ENCODE measurements around the gene SFI1.
"Not testable (repeated sequence)": the region's sequence is repeated elsewhere in the genome, so short reads cannot be mapped to it uniquely, and the experiment has no call there.

SFI1 gene

GRCh38 chr22:31493355-31493754, 3.0 kb upstream of the SFI1 start:
- not testable (repeated sequence) for DNase-seq

- DNase-seq: no peak
Observed at GRCh38 chr22:31495343-31495742, 993 bp upstream of the SFI1 start.

- peak in 3 of 4 experiments; percentile 16 to 55 (median 34) for DNase-seq
Observed at GRCh38 chr22:31496735-31497146, 405 bp downstream of the SFI1 start.

- DNase-seq: no peak
Observed at GRCh38 chr22:31497148-31497938, 1.0 kb downstream of the SFI1 start.

GRCh38 chr22:31501738-31502137, 5.4 kb downstream of the SFI1 start:
- DNase-seq: no peak

- DNase-seq: no peak
Observed at GRCh38 chr22:31503211-31503964, 7.1 kb downstream of the SFI1 start.

GRCh38 chr22:31504282-31504681, 7.9 kb downstream of the SFI1 start:
- no peak for DNase-seq

- not testable (repeated sequence) for DNase-seq
Observed at GRCh38 chr22:31507517-31507916, 11.2 kb downstream of the SFI1 start.

GRCh38 chr22:31508536-31508935, 12.2 kb downstream of the SFI1 start:
- DNase-seq: no peak

- DNase-seq: no peak
Observed at GRCh38 chr22:31509061-31509762, 12.9 kb downstream of the SFI1 start.

- no peak for DNase-seq
Observed at GRCh38 chr22:31520051-31520450, 23.7 kb downstream of the SFI1 start.

- DNase-seq: not testable (repeated sequence)
Observed at GRCh38 chr22:31524132-31524531, 27.8 kb downstream of the SFI1 start.

- DNase-seq: no peak
Observed at GRCh38 chr22:31526270-31526669, 29.9 kb downstream of the SFI1 start.

GRCh38 chr22:31530823-31531195, 34.5 kb downstream of the SFI1 start:
- DNase-seq: no peak

- DNase-seq: no peak
Observed at GRCh38 chr22:31532060-31532459, 35.7 kb downstream of the SFI1 start.

GRCh38 chr22:31533374-31533773, 37.0 kb downstream of the SFI1 start:
- DNase-seq: no peak

GRCh38 chr22:31537019-31537535, 40.7 kb downstream of the SFI1 start:
- no peak for DNase-seq

GRCh38 chr22:31538815-31539214, 42.5 kb downstream of the SFI1 start:
- no peak for DNase-seq

- DNase-seq: not testable (repeated sequence)
Observed at GRCh38 chr22:31540166-31540565, 43.8 kb downstream of the SFI1 start.

GRCh38 chr22:31540966-31541365, 44.6 kb downstream of the SFI1 start:
- no peak for DNase-seq

GRCh38 chr22:31544481-31545480, 48.4 kb downstream of the SFI1 start:
- no peak for DNase-seq

GRCh38 chr22:31550871-31551370, 54.6 kb downstream of the SFI1 start:
- no peak for DNase-seq
